Measurements from ENCODE around the gene ZNF581. TPM values are rescaled to one million over a fixed set of nuclear protein-coding genes. Genes with fewer than 3 reads are reported as not detected.

The ZNF581 gene
- polyA plus RNA-seq, 3 donors from 2014 or later, result 8.4 to 24.9 (median 20.6) TPM

- no peak for DNase-seq
- Mint-ChIP-seq H3K4me3 (no peak overlapping the region), H3K4me1 (peaks cover 20 to 39% of the 10 kb centered on the region in 2 donors), H3K36me3 (peaks cover 0 to 11% (median 0%) of the 10 kb centered on the region in 3 donors), H3K27me3 (ENCODE audit: low read depth in 3 of 3) (peaks cover 8 to 14% (median 12%) of the 10 kb centered on the region in 3 donors), H3K9me3 (peaks cover 0 to 1% (median 0%) of the 10 kb centered on the region in 6 donors), H3K27ac (peak overlapping the region in 3 of 6 donors; percentile 12 to 67 (median 53))
Observed at GRCh38 chr19:55671054-55671378, 27.6 kb downstream of the ZNF581 start.

DNA sequence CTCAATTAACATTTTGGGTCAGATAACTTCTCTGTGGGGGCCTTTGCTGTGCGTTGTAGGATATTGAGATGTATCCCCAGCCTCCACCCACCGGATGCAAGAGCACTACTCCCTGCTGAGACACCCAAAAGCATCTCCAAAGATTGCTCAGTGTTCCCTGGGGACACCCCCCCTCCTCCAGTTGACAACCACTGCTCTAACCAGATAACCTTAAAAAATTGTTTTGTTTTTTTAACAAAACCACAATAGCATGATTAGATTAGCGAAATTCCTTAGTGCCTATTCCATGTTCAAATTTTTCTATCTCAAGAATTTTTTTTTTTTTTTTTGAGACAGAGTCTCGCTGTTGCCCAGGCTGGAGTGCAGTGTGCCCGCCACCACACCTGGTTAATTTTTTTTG, 29.0 kb downstream of the ZNF581 start:
- Mint-ChIP-seq H3K27me3 (ENCODE audit: low read depth in 3 of 3) (peaks cover 10 to 14% (median 12%) of the 10 kb centered on the region in 3 donors), H3K9me3 (peaks cover 0 to 1% (median 0%) of the 10 kb centered on the region in 6 donors), H3K4me3 (peak overlapping the region in 2 of 5 donors; percentile 10 to 11), H3K27ac (peak overlapping the region in 5 of 6 donors; percentile 16 to 87 (median 51)), H3K4me1 (peaks cover 33 to 53% of the 10 kb centered on the region in 2 donors), H3K36me3 (peaks cover 0 to 11% (median 0%) of the 10 kb centered on the region in 3 donors)
- no peak for DNase-seq

DNA sequence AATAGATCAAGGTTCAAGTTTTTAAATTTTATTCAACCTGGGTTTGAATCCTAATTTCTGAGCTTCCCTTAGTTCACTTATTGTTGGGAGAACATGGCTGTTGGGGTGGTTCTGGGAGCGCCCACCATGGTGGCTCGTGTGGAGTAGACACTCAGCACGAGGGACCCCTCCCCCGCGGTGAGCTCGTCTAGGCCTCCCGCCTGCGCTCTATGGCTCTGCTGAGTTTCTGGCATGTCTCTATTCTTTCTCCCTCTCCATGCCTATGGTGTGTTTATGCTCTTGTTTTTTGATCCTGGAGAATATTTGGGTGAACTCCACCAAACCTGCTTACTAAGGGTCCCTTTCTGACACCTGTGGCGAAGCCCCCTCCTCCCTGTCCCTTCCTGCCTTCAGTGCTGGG, 30.0 kb downstream of the ZNF581 start:
- Mint-ChIP-seq H3K4me3 (peak overlapping the region in 2 of 5 donors; percentile 4 to 33), H3K4me1 (peaks cover 39 to 64% of the 10 kb centered on the region in 2 donors), H3K27me3 (ENCODE audit: low read depth in 3 of 3) (peaks cover 10 to 13% (median 11%) of the 10 kb centered on the region in 3 donors), H3K27ac (peak overlapping the region; percentile 75 to 92 (median 82)), H3K36me3 (peaks cover 0 to 11% (median 0%) of the 10 kb centered on the region in 3 donors), H3K9me3 (peaks cover 0 to 1% (median 0%) of the 10 kb centered on the region in 6 donors)
- no peak for DNase-seq

DNA sequence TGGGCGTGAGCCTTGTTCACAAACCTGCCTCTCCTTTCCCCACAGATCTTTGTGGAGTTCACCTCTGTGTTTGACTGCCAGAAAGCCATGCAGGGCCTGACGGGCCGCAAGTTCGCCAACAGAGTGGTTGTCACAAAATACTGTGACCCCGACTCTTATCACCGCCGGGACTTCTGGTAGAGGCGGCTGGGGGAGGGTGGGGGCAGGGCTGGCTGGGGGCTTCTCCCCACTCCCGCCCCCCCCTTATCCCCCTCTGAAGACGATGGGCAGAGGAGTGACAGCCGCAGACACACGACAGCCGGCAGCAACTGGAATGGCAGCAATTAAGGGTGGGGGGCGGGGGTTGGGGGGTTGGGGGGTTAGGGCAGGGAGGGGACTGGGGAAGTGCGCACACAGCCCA, 30.4 kb downstream of the ZNF581 start:
- H3K4me3 Mint-ChIP-seq, result peak overlapping the region in 2 of 5 donors; percentile 4 to 33
- no peak for DNase-seq
- H3K9me3 Mint-ChIP-seq, result peaks cover 0 to 1% (median 0%) of the 10 kb centered on the region in 6 donors
- peak overlapping the region; percentile 75 to 92 (median 82) for H3K27ac Mint-ChIP-seq
- peaks cover 0 to 11% (median 0%) of the 10 kb centered on the region in 3 donors for H3K36me3 Mint-ChIP-seq
- H3K4me1 Mint-ChIP-seq, result peaks cover 40 to 65% of the 10 kb centered on the region in 2 donors
- peaks cover 10 to 15% (median 11%) of the 10 kb centered on the region in 3 donors for H3K27me3 Mint-ChIP-seq (ENCODE audit: low read depth in 3 of 3)

DNA sequence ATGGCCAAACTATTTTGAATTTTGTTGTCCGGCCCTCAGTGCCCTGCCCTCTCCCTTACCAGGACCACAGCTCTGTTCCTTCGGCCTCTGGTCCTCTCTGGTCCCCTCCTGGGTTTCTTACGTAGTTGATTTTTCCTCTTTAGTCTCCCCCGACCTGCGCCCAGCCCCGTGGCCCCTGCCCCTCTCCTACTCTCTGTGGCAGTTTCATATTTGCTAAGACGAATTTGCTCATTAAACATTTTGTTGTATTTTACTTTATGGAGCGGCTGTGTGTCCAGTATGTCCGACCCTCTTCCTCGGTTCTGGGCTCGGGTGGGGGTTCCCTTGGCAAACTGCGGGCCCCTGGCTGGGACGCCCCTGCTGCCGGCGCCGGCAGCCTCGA, 31.0 kb downstream of the ZNF581 start:
- no peak for DNase-seq
- Mint-ChIP-seq H3K4me3 (peak overlapping the region; percentile 55 to 67 (median 60)), H3K4me1 (peaks cover 41 to 65% of the 10 kb centered on the region in 2 donors), H3K27me3 (ENCODE audit: low read depth in 3 of 3) (peaks cover 10 to 15% (median 11%) of the 10 kb centered on the region in 3 donors), H3K9me3 (peaks cover 0 to 1% (median 0%) of the 10 kb centered on the region in 6 donors), H3K27ac (peak overlapping the region; percentile 82 to 98 (median 86)), H3K36me3 (peaks cover 0 to 11% (median 0%) of the 10 kb centered on the region in 3 donors)

- Mint-ChIP-seq H3K36me3 (peaks cover 0 to 11% (median 0%) of the 10 kb centered on the region in 3 donors), H3K9me3 (peaks cover 0 to 1% (median 0%) of the 10 kb centered on the region in 6 donors), H3K4me3 (peak within 1 kb of the TSS; percentile 94 to 98 (median 95)), H3K27ac (peak within 1 kb of the TSS; percentile 96 to 99 (median 98)), H3K4me1 (peaks cover 46 to 65% of the 10 kb centered on the region in 2 donors), H3K27me3 (ENCODE audit: low read depth in 3 of 3) (peaks cover 10 to 17% (median 11%) of the 10 kb centered on the region in 3 donors)
- DNase-seq, result peak; percentile 94 to 97 (median 96)
Observed at GRCh38 chr19:55674841-55675660, 31.6 kb downstream of the ZNF581 start, which contains the start of gene EPN1. Gene EPN1, plus strand, starts transcription at chr19:55675226. Its CDS starts 3,402 bp downstream, at chr19:55678628.

DNA sequence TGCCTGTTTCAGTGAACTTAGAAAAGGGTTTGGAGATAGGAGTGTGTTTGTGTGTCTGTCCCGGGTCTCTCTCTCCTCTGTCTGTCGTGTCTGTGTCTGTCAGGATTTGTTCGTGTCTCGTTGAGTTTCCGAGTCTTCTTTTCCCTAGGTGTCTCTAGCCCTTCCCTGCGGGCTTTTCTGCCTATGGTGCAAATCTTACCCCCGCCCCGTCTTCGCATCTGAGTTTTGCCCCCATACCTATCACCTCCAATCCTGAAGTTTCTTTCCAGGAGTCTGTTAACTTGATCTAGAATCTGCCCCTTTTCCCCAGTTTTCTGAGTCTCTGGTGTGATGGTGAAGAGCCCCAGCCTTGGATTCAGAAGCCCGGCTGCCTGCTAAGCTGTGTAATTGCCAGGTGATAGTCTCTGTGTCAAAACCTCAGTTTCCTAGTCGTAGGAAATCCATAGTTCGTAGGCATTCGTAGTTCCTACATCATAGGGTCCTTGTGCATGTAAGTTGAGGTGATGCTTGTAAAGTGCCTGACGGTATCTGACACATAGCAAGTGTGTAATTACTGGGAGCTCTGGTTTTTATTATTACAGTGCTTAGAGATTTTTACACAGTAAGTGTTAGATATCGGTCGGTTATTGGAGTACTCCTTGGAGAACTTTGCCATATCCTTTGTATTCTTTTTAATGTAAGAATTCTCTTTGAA, 32.4 kb downstream of the ZNF581 start:
- Mint-ChIP-seq H3K9me3 (peaks cover 0 to 1% (median 0%) of the 10 kb centered on the region in 6 donors), H3K36me3 (peaks cover 0 to 11% (median 0%) of the 10 kb centered on the region in 3 donors), H3K27ac (peak overlapping the region; percentile 96 to 99 (median 98)), H3K4me3 (peak overlapping the region; percentile 94 to 98 (median 95)), H3K27me3 (ENCODE audit: low read depth in 3 of 3) (peaks cover 9 to 17% (median 10%) of the 10 kb centered on the region in 3 donors), H3K4me1 (peaks cover 41 to 61% of the 10 kb centered on the region in 2 donors)
- DNase-seq, result peak in 2 of 3 donors; percentile 17 to 18

DNA sequence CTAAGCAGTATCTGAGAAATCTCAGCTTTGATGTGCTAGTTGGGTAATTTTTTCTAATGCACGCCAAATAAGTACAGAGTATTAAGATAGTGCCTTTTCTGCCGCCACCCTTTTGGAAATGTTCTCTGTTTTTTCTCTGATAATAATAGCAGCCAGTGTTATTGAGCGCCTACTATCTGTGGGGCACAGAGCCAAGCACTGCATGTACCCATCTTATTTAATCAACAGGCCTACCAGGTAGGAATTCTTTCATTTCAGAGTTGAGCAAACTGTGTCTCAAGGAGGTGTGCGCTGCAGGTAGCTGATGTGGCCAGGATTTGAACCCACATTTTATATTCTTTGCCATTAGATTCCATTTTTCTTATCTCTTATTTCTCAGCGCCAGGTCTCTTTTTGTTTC, 32.9 kb downstream of the ZNF581 start:
- Mint-ChIP-seq H3K4me1 (peaks cover 39 to 55% of the 10 kb centered on the region in 2 donors), H3K9me3 (no peaks in the 10 kb centered on the region), H3K36me3 (peaks cover 0 to 11% (median 0%) of the 10 kb centered on the region in 3 donors)

GRCh38 chr19:55676889-55677505, 33.5 kb downstream of the ZNF581 start:
- Mint-ChIP-seq H3K36me3 (peaks cover 0 to 8% (median 0%) of the 10 kb centered on the region in 3 donors), H3K27me3 (ENCODE audit: low read depth in 3 of 3) (peaks cover 6 to 15% (median 10%) of the 10 kb centered on the region in 3 donors), H3K27ac (peak overlapping the region; percentile 96 to 99 (median 98)), H3K4me3 (peak overlapping the region; percentile 72 to 98 (median 94)), H3K9me3 (no peaks in the 10 kb centered on the region), H3K4me1 (peaks cover 37 to 52% of the 10 kb centered on the region in 2 donors)
- no peak for DNase-seq

More for the DNA sequence above, 32.9 kb downstream of the ZNF581 start:
- Mint-ChIP-seq H3K27ac (peak overlapping the region; percentile 96 to 99 (median 98)), H3K27me3 (ENCODE audit: low read depth in 3 of 3) (peaks cover 8 to 15% (median 10%) of the 10 kb centered on the region in 3 donors), H3K4me3 (peak overlapping the region; percentile 75 to 98 (median 94))
- no peak for DNase-seq

- peaks cover 37 to 47% of the 10 kb centered on the region in 2 donors for H3K4me1 Mint-ChIP-seq
- H3K27me3 Mint-ChIP-seq (ENCODE audit: low read depth in 3 of 3), result peaks cover 6 to 12% (median 10%) of the 10 kb centered on the region in 3 donors
- peak overlapping the region; percentile 18 to 96 (median 75) for H3K27ac Mint-ChIP-seq
- peak overlapping the region in 4 of 5 donors; percentile 22 to 98 (median 54) for H3K4me3 Mint-ChIP-seq
- peaks cover 0 to 5% (median 0%) of the 10 kb centered on the region in 3 donors for H3K36me3 Mint-ChIP-seq
- DNase-seq, result no peak
- no peaks in the 10 kb centered on the region for H3K9me3 Mint-ChIP-seq
Observed at GRCh38 chr19:55677572-55678028, 34.2 kb downstream of the ZNF581 start.

- Mint-ChIP-seq H3K4me3 (no peak overlapping the region), H3K9me3 (no peaks in the 10 kb centered on the region), H3K27ac (peak overlapping the region in 4 of 6 donors; percentile 18 to 96 (median 68)), H3K4me1 (peaks cover 37 to 46% of the 10 kb centered on the region in 2 donors), H3K36me3 (peaks cover 0 to 4% (median 0%) of the 10 kb centered on the region in 3 donors), H3K27me3 (ENCODE audit: low read depth in 3 of 3) (peaks cover 6 to 12% (median 10%) of the 10 kb centered on the region in 3 donors)
- no peak for DNase-seq
Observed at GRCh38 chr19:55678121-55678671, 34.7 kb downstream of the ZNF581 start.

DNA sequence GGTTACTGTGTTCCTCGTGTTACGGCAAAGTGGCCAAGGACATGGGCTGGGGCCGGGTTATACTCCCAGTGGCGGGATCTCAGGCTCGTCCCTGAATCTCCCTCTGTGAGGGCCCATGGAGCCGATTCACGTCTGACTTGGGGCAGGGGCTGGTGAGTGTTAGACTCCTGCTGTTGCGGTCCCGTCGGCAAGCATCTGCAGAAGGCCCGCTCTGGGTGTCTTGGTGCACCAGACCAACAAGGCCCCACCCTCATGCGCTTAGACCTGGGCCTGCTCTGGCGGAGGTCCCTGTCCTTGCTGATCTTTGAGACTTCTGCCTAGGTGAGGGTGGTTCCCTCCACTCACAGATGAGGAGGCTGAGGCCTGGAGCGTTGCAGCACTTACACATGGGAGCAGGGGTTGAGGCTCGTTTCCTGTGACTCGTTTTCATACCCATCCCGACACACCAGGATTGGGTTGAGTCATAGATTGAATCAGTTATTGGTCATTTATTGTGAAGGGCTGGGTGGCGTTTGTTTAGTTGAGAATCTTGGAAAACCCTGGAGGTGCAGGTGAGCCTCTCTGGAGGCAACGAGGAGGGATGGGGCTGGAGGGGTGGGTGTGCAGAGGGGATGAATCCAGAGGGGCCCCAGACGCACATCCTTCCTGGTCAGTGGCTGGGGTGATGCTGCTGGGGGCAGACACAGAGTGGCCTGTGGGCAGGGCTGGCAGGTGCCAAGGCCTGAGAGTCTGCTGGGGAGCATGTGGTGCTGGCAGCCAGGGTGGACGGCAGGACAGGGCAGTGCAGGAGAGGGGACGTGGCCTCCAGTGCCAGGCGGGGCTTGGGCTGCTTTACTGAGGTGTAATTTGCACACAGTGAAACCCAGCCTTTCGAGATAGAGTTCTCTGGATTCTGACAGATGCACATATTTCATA, 36.2 kb downstream of the ZNF581 start:
- no peak overlapping the region for H3K27ac Mint-ChIP-seq
- H3K9me3 Mint-ChIP-seq, result no peaks in the 10 kb centered on the region
- no peaks in the 10 kb centered on the region for H3K36me3 Mint-ChIP-seq
- peaks cover 3 to 12% (median 8%) of the 10 kb centered on the region in 3 donors for H3K27me3 Mint-ChIP-seq (ENCODE audit: low read depth in 3 of 3)
- H3K4me1 Mint-ChIP-seq, result peaks cover 39 to 44% of the 10 kb centered on the region in 2 donors
- H3K4me3 Mint-ChIP-seq, result no peak overlapping the region
- no peak for DNase-seq

All from immature natural killer cell (primary cell).